IPS-18c (cell line): ENCODE results near the gene ATP11A.

Experiments used
- H3K4me3 ChIP-seq: 2 replicates; pipeline ENCODE4 v1.7.0; 2013; ENCODE audit warnings: low read depth, mild to moderate bottlenecking, low read length, moderate library complexity; ENCODE audit not compliant: insufficient read depth
- H3K9me3 ChIP-seq: one replicate; pipeline ENCODE4 v1.6.1; 2013; ENCODE audit warnings: mild to moderate bottlenecking, low read length, moderate library complexity; ENCODE audit not compliant: control insufficient read depth, insufficient read depth

ATP11A gene

GRCh38 chr13:112885782-112886268 is 196.0 kb downstream of the ATP11A start:
- Histone ChIP-seq H3K9me3 (peaks cover 3% of the 10 kb centered on the region), H3K4me3 (no peak overlapping the region)

- Histone ChIP-seq H3K9me3 (peaks cover 3% of the 10 kb centered on the region), H3K4me3 (no peak overlapping the region)
These were observed 197.3 kb downstream of the ATP11A start for GRCh38 chr13:112887151-112887550.

GRCh38 chr13:112887557-112887991 is 197.7 kb downstream of the ATP11A start:
- H3K4me3 ChIP-seq = no peak overlapping the region
- H3K9me3 ChIP-seq = peaks cover 3% of the 10 kb centered on the region

GRCh38 chr13:112888238-112889111 is 198.6 kb downstream of the ATP11A start:
- peaks cover 3% of the 10 kb centered on the region for H3K9me3 ChIP-seq
- no peak overlapping the region for H3K4me3 ChIP-seq

- H3K9me3 ChIP-seq = peaks cover 3% of the 10 kb centered on the region
- H3K4me3 ChIP-seq = no peak overlapping the region
These were observed 199.8 kb downstream of the ATP11A start for GRCh38 chr13:112889351-112890290.

GRCh38 chr13:112890316-112891145 is 200.7 kb downstream of the ATP11A start:
- Histone ChIP-seq H3K9me3 (peaks cover 3% of the 10 kb centered on the region), H3K4me3 (no peak overlapping the region)

GRCh38 chr13:112891477-112892401 is 201.9 kb downstream of the ATP11A start:
- Histone ChIP-seq H3K4me3 (no peak overlapping the region), H3K9me3 (peaks cover 3% of the 10 kb centered on the region)

- peaks cover 3% of the 10 kb centered on the region for H3K9me3 ChIP-seq
- H3K4me3 ChIP-seq = peak overlapping the region; percentile 21; the same call in 1 of the 2 replicates
These were observed 202.8 kb downstream of the ATP11A start for GRCh38 chr13:112892426-112893206.

GRCh38 chr13:112893207-112893569 is 203.3 kb downstream of the ATP11A start:
- Histone ChIP-seq H3K4me3 (peak overlapping the region; percentile 21; the same call in 1 of the 2 replicates), H3K9me3 (peaks cover under 1% of the 10 kb centered on the region)

GRCh38 chr13:112893570-112894422 is 204.0 kb downstream of the ATP11A start:
- no peaks in the 10 kb centered on the region for H3K9me3 ChIP-seq
- H3K4me3 ChIP-seq = peak overlapping the region; percentile 70

- no peaks in the 10 kb centered on the region for H3K9me3 ChIP-seq
These were observed 204.5 kb downstream of the ATP11A start for GRCh38 chr13:112894423-112894672.

GRCh38 chr13:112894673-112895481 is 205.0 kb downstream of the ATP11A start:
- peak overlapping the region; percentile 70 for H3K4me3 ChIP-seq

More at GRCh38 chr13:112894423-112894672, 204.5 kb downstream of the ATP11A start:
- peak overlapping the region; percentile 70 for H3K4me3 ChIP-seq

GRCh38 chr13:112895521-112896465 is 206.0 kb downstream of the ATP11A start:
- no peaks in the 10 kb centered on the region for H3K9me3 ChIP-seq
- peak overlapping the region; percentile 70; the same call in 1 of the 2 replicates for H3K4me3 ChIP-seq

More at GRCh38 chr13:112894673-112895481, 205.0 kb downstream of the ATP11A start:
- H3K9me3 ChIP-seq = no peaks in the 10 kb centered on the region
